ENCODE measurements around the gene SNTG2. TPM values are rescaled to one million over a fixed set of nuclear protein-coding genes. Genes with fewer than 3 reads are reported as not detected.

The SNTG2 gene
- total RNA-seq, 1 experiment from 2014 or later: 20.5 TPM

DNA sequence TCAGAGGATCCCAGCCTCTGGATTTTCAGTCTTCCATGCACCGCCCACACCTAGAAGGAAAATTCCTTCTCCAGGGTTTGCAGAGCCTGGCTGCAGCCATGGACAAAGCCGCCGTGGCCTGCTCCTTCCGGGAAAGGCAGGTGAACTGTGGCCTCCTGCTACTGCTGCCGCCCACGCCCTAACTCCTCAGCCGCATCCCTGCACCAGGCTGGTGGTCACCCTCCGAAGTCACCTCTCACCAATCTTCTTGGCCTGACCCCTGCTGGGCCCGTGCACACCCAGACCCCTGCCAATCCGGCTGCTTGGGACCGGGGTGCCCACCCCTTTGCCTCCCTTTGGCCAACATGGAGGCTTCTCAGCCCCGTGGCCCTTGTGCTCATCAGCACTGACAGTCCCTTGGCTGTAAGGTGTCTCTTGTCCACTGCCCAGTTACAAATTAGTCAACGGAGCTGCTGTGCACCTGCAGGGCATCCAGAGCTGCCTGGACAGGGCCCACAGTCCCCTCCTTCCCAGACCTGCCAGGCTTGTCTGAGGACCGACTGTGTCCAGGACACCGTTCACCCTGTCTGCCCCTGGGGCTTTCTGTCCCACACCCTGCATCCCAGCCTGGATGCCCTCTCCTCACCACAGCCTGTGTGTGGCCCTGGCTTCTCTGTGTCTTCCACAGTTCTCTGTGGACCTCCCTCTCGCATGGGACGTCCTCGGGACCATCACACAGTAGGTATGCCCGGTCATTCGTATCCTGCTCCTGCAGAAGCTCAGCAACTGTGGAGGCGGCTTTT, 332.6 kb downstream of the SNTG2 start:
- ChIA-PET POLR2A (no interaction called here), CTCF (interaction anchor here (0.6 kb wide), 1 partner anchor 20 kb away, joined by 4 read pairs; no protein-coding TSS in a partner anchor)
- TF ChIP-seq, protein P1, sequence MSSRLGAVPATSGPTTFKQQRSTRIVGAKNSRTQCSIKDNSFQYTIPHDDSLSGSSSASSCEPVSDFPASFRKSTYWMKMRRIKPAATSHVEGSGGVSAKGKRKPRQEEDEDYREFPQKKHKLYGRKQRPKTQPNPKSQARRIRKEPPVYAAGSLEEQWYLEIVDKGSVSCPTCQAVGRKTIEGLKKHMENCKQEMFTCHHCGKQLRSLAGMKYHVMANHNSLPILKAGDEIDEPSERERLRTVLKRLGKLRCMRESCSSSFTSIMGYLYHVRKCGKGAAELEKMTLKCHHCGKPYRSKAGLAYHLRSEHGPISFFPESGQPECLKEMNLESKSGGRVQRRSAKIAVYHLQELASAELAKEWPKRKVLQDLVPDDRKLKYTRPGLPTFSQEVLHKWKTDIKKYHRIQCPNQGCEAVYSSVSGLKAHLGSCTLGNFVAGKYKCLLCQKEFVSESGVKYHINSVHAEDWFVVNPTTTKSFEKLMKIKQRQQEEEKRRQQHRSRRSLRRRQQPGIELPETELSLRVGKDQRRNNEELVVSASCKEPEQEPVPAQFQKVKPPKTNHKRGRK (CRISPR knock-in tag; IDR thresholded peaks at IDR 0.05; ENCODE audit: borderline replicate concordance): no peak
- TF ChIP-seq PRRX2 (CRISPR knock-in tag; IDR thresholded peaks at IDR 0.05): no peak
- TF ChIP-seq TCF7 (CRISPR knock-in tag; IDR thresholded peaks at IDR 0.05; ENCODE audit: low read depth): no peak
- no peak for TF ChIP-seq RORB (CRISPR knock-in tag; IDR thresholded peaks at IDR 0.05)
- no peak for TF ChIP-seq E2F5 (CRISPR knock-in tag; IDR thresholded peaks at IDR 0.05)
- no peak for TF ChIP-seq ATF1 (CRISPR knock-in tag; IDR thresholded peaks at IDR 0.05)
- no peak for TF ChIP-seq TEAD4 (CRISPR knock-in tag; IDR thresholded peaks at IDR 0.05)
- TF ChIP-seq, protein P2, sequence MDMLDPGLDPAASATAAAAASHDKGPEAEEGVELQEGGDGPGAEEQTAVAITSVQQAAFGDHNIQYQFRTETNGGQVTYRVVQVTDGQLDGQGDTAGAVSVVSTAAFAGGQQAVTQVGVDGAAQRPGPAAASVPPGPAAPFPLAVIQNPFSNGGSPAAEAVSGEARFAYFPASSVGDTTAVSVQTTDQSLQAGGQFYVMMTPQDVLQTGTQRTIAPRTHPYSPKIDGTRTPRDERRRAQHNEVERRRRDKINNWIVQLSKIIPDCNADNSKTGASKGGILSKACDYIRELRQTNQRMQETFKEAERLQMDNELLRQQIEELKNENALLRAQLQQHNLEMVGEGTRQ (CRISPR knock-in tag; IDR thresholded peaks at IDR 0.05): no peak
- no peak for TF ChIP-seq TEAD1 (CRISPR knock-in tag; IDR thresholded peaks at IDR 0.05)
- TF ChIP-seq, protein P3, sequence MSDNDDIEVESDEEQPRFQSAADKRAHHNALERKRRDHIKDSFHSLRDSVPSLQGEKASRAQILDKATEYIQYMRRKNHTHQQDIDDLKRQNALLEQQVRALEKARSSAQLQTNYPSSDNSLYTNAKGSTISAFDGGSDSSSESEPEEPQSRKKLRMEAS (CRISPR knock-in tag; IDR thresholded peaks at IDR 0.05): no peak
- TF ChIP-seq, protein P4, sequence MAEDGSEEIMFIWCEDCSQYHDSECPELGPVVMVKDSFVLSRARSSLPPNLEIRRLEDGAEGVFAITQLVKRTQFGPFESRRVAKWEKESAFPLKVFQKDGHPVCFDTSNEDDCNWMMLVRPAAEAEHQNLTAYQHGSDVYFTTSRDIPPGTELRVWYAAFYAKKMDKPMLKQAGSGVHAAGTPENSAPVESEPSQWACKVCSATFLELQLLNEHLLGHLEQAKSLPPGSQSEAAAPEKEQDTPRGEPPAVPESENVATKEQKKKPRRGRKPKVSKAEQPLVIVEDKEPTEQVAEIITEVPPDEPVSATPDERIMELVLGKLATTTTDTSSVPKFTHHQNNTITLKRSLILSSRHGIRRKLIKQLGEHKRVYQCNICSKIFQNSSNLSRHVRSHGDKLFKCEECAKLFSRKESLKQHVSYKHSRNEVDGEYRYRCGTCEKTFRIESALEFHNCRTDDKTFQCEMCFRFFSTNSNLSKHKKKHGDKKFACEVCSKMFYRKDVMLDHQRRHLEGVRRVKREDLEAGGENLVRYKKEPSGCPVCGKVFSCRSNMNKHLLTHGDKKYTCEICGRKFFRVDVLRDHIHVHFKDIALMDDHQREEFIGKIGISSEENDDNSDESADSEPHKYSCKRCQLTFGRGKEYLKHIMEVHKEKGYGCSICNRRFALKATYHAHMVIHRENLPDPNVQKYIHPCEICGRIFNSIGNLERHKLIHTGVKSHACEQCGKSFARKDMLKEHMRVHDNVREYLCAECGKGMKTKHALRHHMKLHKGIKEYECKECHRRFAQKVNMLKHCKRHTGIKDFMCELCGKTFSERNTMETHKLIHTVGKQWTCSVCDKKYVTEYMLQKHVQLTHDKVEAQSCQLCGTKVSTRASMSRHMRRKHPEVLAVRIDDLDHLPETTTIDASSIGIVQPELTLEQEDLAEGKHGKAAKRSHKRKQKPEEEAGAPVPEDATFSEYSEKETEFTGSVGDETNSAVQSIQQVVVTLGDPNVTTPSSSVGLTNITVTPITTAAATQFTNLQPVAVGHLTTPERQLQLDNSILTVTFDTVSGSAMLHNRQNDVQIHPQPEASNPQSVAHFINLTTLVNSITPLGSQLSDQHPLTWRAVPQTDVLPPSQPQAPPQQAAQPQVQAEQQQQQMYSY (CRISPR knock-in tag; IDR thresholded peaks at IDR 0.05): no peak
- no peak for TF ChIP-seq FOXP1 (CRISPR knock-in tag; IDR thresholded peaks at IDR 0.05; ENCODE audit: borderline replicate concordance)
- Mint-ChIP-seq H3K36me3 (no peaks in the 10 kb centered on the region), H3K4me3 (no peak overlapping the region), H3K27ac (no peak overlapping the region), H3K9me3 (no peaks in the 10 kb centered on the region), H3K27me3 (ENCODE audit: low read depth) (no peaks in the 10 kb centered on the region), H3K4me1 (peaks cover 5% of the 10 kb centered on the region)
- ATAC-seq: no peak
- DNase-seq (ENCODE audit: low spot score): no peak

DNA sequence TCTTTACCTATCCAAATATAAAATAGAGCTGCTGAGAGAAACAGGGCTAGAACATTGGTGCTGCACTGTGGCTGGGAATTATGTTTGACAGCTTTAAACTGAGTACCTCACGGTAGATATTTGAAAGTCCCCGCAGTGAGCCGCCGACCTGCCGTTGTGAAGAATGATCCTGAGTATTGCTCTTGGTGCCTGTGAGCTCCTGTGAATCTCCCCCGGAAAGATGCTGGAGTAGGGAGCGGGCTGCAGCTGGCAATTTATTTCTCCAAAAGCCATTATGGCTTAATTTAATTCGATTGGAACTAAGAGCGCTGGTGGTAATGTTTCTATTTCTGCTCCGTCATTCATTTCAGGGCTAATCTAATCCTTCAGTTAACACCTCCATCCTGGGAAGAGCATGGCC, 333.2 kb downstream of the SNTG2 start:
- DNase-seq (ENCODE audit: low spot score): no peak
- H3K4me3 Mint-ChIP-seq: no peak overlapping the region
- no peaks in the 10 kb centered on the region for H3K9me3 Mint-ChIP-seq
- POLR2A ChIA-PET: no interaction called here
- no peaks in the 10 kb centered on the region for H3K27me3 Mint-ChIP-seq (ENCODE audit: low read depth)
- H3K36me3 Mint-ChIP-seq: no peaks in the 10 kb centered on the region
- no peak overlapping the region for H3K27ac Mint-ChIP-seq
- CTCF ChIA-PET: no interaction called here
- peaks cover 5% of the 10 kb centered on the region for H3K4me1 Mint-ChIP-seq
- ATAC-seq: no peak
- TF ChIP-seq MLX (CRISPR knock-in tag; IDR thresholded peaks at IDR 0.05) (no peak), SOX15 (CRISPR knock-in tag; IDR thresholded peaks at IDR 0.05) (no peak), SMAD4 (CRISPR knock-in tag; IDR thresholded peaks at IDR 0.05) (no peak), TEAD4 (CRISPR knock-in tag; IDR thresholded peaks at IDR 0.05) (no peak), NR1H2 (CRISPR knock-in tag; IDR thresholded peaks at IDR 0.05) (no peak), ZNF317 (CRISPR knock-in tag; IDR thresholded peaks at IDR 0.05; ENCODE audit: borderline replicate concordance, low read depth) (no peak), CREB1 (CRISPR knock-in tag; IDR thresholded peaks at IDR 0.05) (no peak), ATF2 (CRISPR knock-in tag; IDR thresholded peaks at IDR 0.05; ENCODE audit: borderline replicate concordance, low read depth) (no peak), FOXJ3 (CRISPR knock-in tag; IDR thresholded peaks at IDR 0.05; ENCODE audit: borderline replicate concordance) (no peak), PRRX2 (CRISPR knock-in tag; IDR thresholded peaks at IDR 0.05) (no peak), GABPB1 (CRISPR knock-in tag; IDR thresholded peaks at IDR 0.05) (no peak)
- TF ChIP-seq, protein P5, sequence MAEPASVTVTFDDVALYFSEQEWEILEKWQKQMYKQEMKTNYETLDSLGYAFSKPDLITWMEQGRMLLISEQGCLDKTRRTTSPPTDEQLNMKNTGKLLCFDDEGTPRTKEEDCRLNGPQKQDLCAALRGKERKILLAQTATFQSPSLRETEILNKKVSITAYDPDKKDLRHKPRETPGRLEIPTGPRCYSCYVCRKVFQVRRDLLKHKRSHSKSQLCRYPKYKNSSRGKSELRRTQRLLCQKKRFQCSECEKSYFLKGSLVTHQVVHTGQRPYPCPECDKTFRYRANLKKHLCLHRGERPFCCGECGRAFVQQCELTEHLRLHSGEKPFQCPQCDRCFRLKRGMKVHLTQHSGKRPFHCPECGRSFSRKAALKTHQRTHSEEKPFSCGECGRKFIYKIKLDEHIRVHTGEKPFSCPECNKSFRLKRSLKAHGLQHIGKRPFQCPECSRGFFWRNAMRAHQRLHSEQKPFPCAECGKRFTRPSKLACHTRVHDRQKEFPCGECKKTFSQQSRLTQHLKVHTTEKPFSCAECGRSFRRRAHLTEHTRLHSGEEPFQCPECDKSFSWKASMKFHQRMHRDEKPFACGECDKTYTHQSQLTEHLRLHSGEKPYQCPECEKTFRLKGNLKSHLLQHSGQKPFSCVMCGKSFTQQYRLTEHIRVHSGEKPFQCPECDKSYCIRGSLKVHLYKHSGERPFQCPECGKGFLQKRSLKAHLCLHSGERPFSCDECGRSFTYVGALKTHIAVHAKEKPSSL (CRISPR knock-in tag; conservative IDR thresholded peaks at IDR 0.05): no peak
- TF ChIP-seq, protein P6, sequence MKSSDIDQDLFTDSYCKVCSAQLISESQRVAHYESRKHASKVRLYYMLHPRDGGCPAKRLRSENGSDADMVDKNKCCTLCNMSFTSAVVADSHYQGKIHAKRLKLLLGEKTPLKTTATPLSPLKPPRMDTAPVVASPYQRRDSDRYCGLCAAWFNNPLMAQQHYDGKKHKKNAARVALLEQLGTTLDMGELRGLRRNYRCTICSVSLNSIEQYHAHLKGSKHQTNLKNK (CRISPR knock-in tag; IDR thresholded peaks at IDR 0.05): no peak
